ENCODE results near the gene FABP6.

FABP6 gene

DNA sequence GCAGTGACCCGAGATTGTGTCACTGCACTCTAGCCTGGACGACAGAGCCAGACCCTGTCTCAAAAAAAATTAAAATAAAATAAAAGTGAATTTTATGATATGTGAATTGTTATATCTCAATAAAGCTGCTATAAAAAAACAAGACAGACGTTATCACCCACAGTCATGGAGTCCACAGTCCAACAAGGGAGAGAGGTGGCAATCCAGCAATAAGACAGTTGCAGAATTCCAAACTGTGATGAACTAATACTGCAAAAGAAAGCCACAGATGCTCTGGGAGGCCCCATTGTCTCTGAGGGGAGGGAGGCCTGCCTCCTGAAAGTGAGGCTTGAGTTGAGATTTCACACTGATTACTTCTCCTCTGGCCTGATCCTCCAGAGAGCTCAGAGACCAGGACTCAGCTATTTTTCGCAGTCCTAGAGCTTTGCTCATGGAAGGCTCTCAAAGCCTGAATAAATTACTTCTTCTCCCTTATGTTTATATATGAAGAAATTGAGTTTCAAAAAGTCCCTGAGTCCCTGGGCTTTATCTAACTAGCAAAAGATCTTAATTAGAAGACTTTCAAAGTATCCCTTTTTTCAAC lies 55.1 kb downstream of the FABP6 start:
- Histone ChIP-seq H3K27ac (ENCODE audit: low read depth, low read length) (no peak overlapping the region), H3K36me3 (ENCODE audit: insufficient read depth, low read length) (no peaks in the 10 kb centered on the region), H3K9ac (ENCODE audit: low read length) (no peak overlapping the region), H3K4me3 (ENCODE audit: low read depth in 1 of 2, low read length in 2 of 2) (no peak overlapping the region), H3K27me3 (ENCODE audit: control insufficient read depth in 1 of 2, insufficient read depth in 2 of 2, low read length in 2 of 2) (no peaks in the 10 kb centered on the region), H3K9me3 (ENCODE audit: low read length) (no peaks in the 10 kb centered on the region), H3K4me1 (ENCODE audit: insufficient read depth, low read length) (peaks cover 10% of the 10 kb centered on the region)

DNA sequence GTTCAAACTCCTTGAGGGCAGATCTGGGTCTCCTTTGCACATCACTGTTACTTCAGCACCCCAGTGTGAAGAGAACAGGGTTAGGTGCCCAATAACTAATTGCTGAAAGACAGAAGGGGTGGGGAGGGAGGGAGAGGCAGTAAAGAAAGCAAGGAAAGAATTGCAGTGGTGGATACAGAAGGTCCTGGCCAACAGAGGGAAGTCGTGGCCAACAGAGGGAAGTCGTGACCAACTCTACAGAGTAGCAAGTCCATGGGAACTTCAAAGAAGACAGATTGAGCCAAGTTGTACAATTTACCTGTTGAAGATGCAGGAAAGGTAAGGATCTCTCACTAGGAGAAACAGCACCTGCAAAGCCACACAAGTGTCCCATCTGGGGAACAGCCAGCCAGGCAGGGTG lies 56.0 kb downstream of the FABP6 start:
- Histone ChIP-seq H3K27me3 (ENCODE audit: control insufficient read depth in 1 of 2, insufficient read depth in 2 of 2, low read length in 2 of 2) (no peaks in the 10 kb centered on the region), H3K27ac (ENCODE audit: low read depth, low read length) (no peak overlapping the region), H3K9me3 (ENCODE audit: low read length) (no peaks in the 10 kb centered on the region), H3K4me1 (ENCODE audit: insufficient read depth, low read length) (peaks cover 10% of the 10 kb centered on the region), H3K4me3 (ENCODE audit: low read depth in 1 of 2, low read length in 2 of 2) (no peak overlapping the region), H3K36me3 (ENCODE audit: insufficient read depth, low read length) (no peaks in the 10 kb centered on the region), H3K9ac (ENCODE audit: low read length) (no peak overlapping the region)

DNA sequence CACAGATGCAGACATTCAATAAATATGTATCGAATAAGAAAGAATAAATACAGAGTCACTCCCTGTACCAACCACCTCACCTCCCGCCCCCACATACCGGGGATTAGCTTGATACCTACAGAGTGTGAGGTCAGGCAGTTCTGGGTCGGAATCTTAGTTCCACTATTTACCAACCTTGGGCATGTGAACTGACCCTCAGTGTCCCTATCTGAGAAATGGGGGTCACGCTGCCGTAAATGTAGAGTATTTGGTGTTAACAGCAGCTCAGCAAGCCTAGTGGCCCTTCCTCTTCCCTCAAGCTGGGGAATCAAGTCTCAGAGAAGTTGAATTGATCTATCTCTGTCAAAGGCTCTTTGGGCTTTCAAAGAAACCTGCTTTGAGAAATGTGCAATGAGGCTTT lies 57.6 kb downstream of the FABP6 start:
- Histone ChIP-seq H3K36me3 (ENCODE audit: insufficient read depth, low read length) (no peaks in the 10 kb centered on the region), H3K9ac (ENCODE audit: low read length) (no peak overlapping the region), H3K27me3 (ENCODE audit: control insufficient read depth in 1 of 2, insufficient read depth in 2 of 2, low read length in 2 of 2) (no peaks in the 10 kb centered on the region), H3K9me3 (ENCODE audit: low read length) (no peaks in the 10 kb centered on the region), H3K27ac (ENCODE audit: low read depth, low read length) (no peak overlapping the region), H3K4me3 (ENCODE audit: low read depth in 1 of 2, low read length in 2 of 2) (no peak overlapping the region), H3K4me1 (ENCODE audit: insufficient read depth, low read length) (peaks cover 10% of the 10 kb centered on the region)

DNA sequence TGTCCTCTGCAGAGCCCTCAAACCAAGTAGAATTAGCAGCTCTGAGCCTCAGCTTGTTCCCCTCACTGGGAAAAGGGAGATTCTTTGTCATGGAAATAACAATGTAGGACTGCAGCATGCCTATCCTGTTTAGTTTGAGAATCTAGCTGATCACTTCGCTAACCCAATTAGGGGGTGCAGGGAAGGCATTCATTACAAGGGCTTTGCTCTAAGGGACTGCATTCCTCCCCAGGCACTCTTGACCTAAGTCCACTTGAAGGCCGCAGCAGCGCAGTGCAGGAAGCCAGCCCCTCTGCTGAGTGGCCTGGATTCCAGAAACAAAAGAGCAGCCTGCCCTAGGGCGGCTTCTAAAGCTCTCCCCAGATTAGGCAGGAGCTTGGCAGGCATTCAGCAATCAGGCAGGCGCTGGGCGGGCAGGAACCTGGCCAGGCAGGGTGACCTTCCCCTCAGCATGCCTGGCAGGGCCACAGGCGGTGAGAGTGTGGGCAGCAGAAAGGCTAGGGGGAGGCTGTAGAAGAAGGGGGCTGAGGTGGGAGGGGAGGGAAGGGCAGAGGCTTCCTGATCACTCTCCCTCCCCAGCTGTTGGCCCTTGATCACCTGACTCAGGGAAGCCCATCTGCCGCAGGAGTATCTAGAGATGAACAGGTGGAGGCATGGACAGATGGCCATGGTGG lies 58.2 kb downstream of the FABP6 start:
- Histone ChIP-seq H3K27ac (ENCODE audit: low read depth, low read length) (peak overlapping the region; percentile 57), H3K27me3 (ENCODE audit: control insufficient read depth in 1 of 2, insufficient read depth in 2 of 2, low read length in 2 of 2) (no peaks in the 10 kb centered on the region), H3K9me3 (ENCODE audit: low read length) (no peaks in the 10 kb centered on the region), H3K9ac (ENCODE audit: low read length) (no peak overlapping the region), H3K36me3 (ENCODE audit: insufficient read depth, low read length) (no peaks in the 10 kb centered on the region), H3K4me1 (ENCODE audit: insufficient read depth, low read length) (peaks cover 10% of the 10 kb centered on the region), H3K4me3 (ENCODE audit: low read depth in 1 of 2, low read length in 2 of 2) (no peak overlapping the region)
